Stimulated activated CD8-positive, alpha-beta memory T cell treated with anti-CD3 and anti-CD28 coated beads, Interleukin-12 subunit alpha, Interleukin-12 subunit beta, amount 100 ng/mL, for 4 hours (primary cell): ENCODE measurements around the gene RHOF.
A peak's percentile ranks its signal among the peaks of the same experiment; 100 is the strongest.
"Not testable (repeated sequence)": the region's sequence is repeated elsewhere in the genome, so short reads cannot be mapped to it uniquely, and the experiment has no call there.

Experiments used
- DNase-seq: peaks from one replicate; pipeline ENCODE4 v3.0.0-alpha.2; 2020; ENCODE audit warnings: low read depth

The RHOF gene

GRCh38 chr12:121791671-121792551 is 1.6 kb downstream of the RHOF start:
- DNase-seq: no peak

GRCh38 chr12:121790785-121791184 is 2.7 kb downstream of the RHOF start:
- DNase-seq: not testable (repeated sequence)

- peak; percentile 92 for DNase-seq
Measured at GRCh38 chr12:121789800-121790728, 3.4 kb downstream of the RHOF start.

GRCh38 chr12:121789233-121789781 is 4.2 kb downstream of the RHOF start:
- no peak for DNase-seq

GRCh38 chr12:121788176-121788818 is 5.2 kb downstream of the RHOF start:
- DNase-seq: no peak

GRCh38 chr12:121787063-121788025 is 6.1 kb downstream of the RHOF start:
- no peak for DNase-seq

- no peak for DNase-seq
Measured at GRCh38 chr12:121786440-121786825, 7.1 kb downstream of the RHOF start.

GRCh38 chr12:121784460-121784859 is 9.0 kb downstream of the RHOF start:
- no peak for DNase-seq

- DNase-seq: no peak
Measured at GRCh38 chr12:121783766-121784165, 9.7 kb downstream of the RHOF start.

- peak; percentile 47 for DNase-seq
Measured at GRCh38 chr12:121781998-121782979, 11.2 kb downstream of the RHOF start.

GRCh38 chr12:121781484-121781997 is 11.9 kb downstream of the RHOF start:
- no peak for DNase-seq

GRCh38 chr12:121780429-121780828 is 13.1 kb downstream of the RHOF start:
- no peak for DNase-seq

- DNase-seq: no peak
Measured at GRCh38 chr12:121779422-121779895, 14.0 kb downstream of the RHOF start.

- no peak for DNase-seq
Measured at GRCh38 chr12:121778567-121779421, 14.7 kb downstream of the RHOF start.

GRCh38 chr12:121776190-121777098 is 17.0 kb downstream of the RHOF start:
- peak; percentile 77 for DNase-seq

- no peak for DNase-seq
Measured at GRCh38 chr12:121775501-121775900, 18.0 kb downstream of the RHOF start.

GRCh38 chr12:121774968-121775474 is 18.5 kb downstream of the RHOF start:
- no peak for DNase-seq
